ENCODE data around the gene ACOT8. TPM values are rescaled to one million over a fixed set of nuclear protein-coding genes. Genes with fewer than 3 reads are reported as not detected.
"Not testable (repeated sequence)": the region's sequence is repeated elsewhere in the genome, so short reads cannot be mapped to it uniquely, and the experiment has no call there.

Gene ACOT8
- total and polyA plus RNA-seq, 4 experiments from 2014 or later, result 30.6 to 54.3 (median 35.7) TPM

DNA sequence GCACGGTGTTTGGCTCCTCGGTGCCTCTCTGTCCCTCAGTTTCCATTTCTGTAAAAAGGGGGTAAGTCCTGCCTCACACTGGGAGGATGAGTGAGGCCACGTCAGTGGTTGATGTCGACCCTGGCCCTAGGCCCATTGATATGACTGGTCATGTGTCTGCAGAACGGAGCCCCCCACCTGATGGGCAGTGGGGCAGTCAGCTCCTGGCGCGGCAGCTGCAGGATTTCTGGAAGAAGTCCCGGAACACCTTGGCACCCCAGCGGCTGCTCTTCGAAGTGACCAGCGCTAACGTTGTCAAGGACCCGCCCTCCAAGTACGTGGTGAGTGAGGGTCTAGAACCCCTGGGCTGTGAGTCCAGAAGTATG is 22.4 kb downstream of the ACOT8 start:
- no peak for DNase-seq
- peaks cover 7 to 23% (median 13%) of the 10 kb centered on the region in 4 donors for H3K4me1 Mint-ChIP-seq
- Histone ChIP-seq H3K27ac (ENCODE audit: low read depth, low read length) (no peak overlapping the region), H3K36me3 (ENCODE audit: insufficient read depth, low read length) (no peaks in the 10 kb centered on the region), H3K4me1 (ENCODE audit: insufficient read depth, low read length) (peaks cover 21% of the 10 kb centered on the region), H3K27me3 (ENCODE audit: insufficient read depth, low read length) (no peaks in the 10 kb centered on the region), H3K9me3 (ENCODE audit: control insufficient read depth in 1 of 2, low read length in 2 of 2) (no peaks in the 10 kb centered on the region), H3K4me3 (ENCODE audit: low read length in 2 of 2) (no peak overlapping the region)
- intact Hi-C loops (cut with micrococcal nuclease), result no loop called here
- H3K36me3 Mint-ChIP-seq, result no peaks in the 10 kb centered on the region
- peak overlapping the region in 3 of 7 donors; percentile 12 to 79 (median 77) for H3K27ac Mint-ChIP-seq
- no peaks in the 10 kb centered on the region for H3K9me3 Mint-ChIP-seq
- CTCF ChIA-PET (ENCODE audit: partially characterized antibody), result no interaction called here
- peaks cover 0 to 3% of the 10 kb centered on the region in 2 donors for H3K27me3 Mint-ChIP-seq
- POLR2A ChIA-PET (ENCODE audit: partially characterized antibody), result interaction anchor here (0.7 to 2.8 kb wide), 6 partner anchors 10 to 100 kb away, joined by 3 to 17 read pairs (median 4); partner anchors contain the start of genes ACOT8, CTSA, NEURL2 and PCIF1
- peak overlapping the region; percentile 61 to 85 (median 66) for H3K4me3 Mint-ChIP-seq

DNA sequence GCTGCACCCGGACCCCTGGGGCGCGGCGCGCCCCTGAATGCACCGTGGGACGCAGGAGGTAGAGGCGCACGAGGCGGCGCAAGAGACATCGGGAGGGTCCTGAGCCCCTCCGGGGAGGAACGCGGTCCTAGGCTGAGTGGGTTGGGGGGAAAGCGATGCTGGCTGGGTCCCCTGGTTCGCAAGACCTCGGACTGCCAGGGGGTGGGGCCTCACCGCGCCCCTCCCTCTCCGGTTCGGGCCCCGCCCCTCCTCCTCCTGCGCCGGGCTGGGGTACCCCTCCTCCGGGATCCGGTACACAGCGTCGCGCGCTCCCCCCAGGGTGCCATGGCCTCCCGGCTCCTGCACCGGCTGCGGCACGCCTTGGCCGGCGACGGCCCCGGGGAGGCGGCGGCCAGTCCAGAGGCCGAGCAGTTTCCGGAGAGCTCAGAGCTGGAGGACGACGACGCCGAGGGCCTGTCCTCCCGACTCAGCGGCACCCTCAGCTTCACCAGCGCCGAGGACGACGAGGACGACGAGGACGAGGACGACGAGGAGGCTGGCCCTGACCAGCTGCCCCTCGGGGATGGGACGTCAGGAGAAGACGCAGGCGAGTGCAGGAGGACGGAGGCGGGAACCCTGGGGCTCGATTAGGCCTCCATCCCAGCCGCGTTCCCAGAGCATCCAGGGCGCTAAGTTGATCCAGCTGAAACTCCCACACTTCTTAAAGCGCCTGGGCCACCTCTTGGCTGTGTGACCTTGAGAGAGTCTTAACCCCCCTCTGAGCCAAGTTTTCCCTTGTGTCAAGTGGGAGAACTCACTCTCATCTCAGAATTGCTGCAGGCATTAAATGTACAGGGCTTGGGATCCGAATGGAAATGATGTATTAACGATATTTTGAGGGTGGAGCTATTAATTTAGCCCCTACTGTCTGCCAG is 23.1 kb downstream of the ACOT8 start:
- Mint-ChIP-seq H3K27ac (peak overlapping the region in 3 of 7 donors; percentile 12 to 79 (median 77)), H3K27me3 (peaks cover 0 to 3% of the 10 kb centered on the region in 2 donors), H3K9me3 (no peaks in the 10 kb centered on the region), H3K4me1 (peaks cover 7 to 23% (median 13%) of the 10 kb centered on the region in 4 donors), H3K36me3 (no peaks in the 10 kb centered on the region), H3K4me3 (peak overlapping the region; percentile 61 to 85 (median 68))
- H3K4me3 ChIP-seq (ENCODE audit: low read length in 2 of 2), result peak overlapping the region in 1 of 2 donors; percentile 64
- no peaks in the 10 kb centered on the region for H3K27me3 ChIP-seq (ENCODE audit: insufficient read depth, low read length)
- CTCF ChIA-PET (ENCODE audit: partially characterized antibody), result interaction anchor here (1.2 kb wide), 1 partner anchor 136 kb away, joined by 3 read pairs; no protein-coding TSS in a partner anchor
- no peaks in the 10 kb centered on the region for H3K36me3 ChIP-seq (ENCODE audit: insufficient read depth, low read length)
- intact Hi-C loops (cut with micrococcal nuclease), result no loop called here
- no peaks in the 10 kb centered on the region for H3K9me3 ChIP-seq (ENCODE audit: control insufficient read depth in 1 of 2, low read length in 2 of 2)
- peak in 4 of 5 donors; percentile 28 to 43 (median 36) for DNase-seq
- peak overlapping the region; percentile 21 for H3K27ac ChIP-seq (ENCODE audit: low read depth, low read length)
- peaks cover 21% of the 10 kb centered on the region for H3K4me1 ChIP-seq (ENCODE audit: insufficient read depth, low read length)
- POLR2A ChIA-PET (ENCODE audit: partially characterized antibody), result interaction anchor here (0.7 to 2.8 kb wide), 7 partner anchors 10 to 100 kb away, joined by 3 to 17 read pairs (median 4); partner anchors contain the start of genes ACOT8, CTSA, NEURL2 and PCIF1

DNA sequence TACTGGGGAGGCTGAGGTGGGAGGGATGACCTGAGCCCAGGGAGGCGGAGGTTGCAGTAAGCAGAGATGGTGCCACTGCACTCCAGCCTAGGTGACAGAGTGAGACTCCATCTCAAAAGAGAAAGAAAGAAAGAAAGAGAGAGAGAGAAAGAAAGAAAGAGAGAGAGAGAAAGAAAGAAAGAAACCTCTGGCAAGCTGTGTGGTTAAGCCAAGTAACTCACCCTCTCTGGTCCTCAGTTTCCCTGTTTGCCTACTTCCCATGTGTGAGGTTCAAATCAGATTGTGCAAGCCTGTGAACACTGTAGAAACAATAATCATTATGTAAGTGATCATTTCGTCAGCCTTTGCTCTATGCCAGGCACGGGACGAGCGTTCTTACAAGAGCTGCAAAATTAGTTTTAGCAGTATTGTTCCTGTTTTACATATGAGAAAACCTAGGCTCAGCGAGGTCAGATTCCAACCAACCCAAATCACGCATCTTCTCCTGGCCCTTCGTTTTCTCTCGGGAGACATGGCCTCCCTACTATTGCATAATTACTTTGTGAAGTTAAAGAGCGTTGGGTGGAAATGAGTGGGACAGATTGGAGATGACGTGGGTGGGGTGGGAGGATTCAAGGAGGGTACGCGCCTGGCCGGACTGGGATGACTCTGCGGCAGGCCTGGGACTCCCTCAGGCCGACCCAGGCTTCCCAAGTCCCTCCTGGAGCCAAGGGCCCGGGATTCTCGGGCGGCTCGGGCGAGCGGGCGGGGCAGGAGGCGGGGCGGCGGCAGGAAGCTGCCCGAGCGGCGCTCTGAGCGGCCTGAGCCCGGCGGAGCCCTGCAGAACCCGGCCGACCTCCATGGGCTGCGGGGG is 23.9 kb downstream of the ACOT8 start, which contains the start of gene SNX21:
SNX21 (plus strand) TSS at position 770 of the 853 bp plus-strand sequence. CDS start 121 bp downstream, outside the sequence.
- Mint-ChIP-seq H3K36me3 (no peaks in the 10 kb centered on the region), H3K4me3 (peak within 1 kb of the TSS; percentile 77 to 91 (median 84)), H3K27me3 (peaks cover 0 to 3% of the 10 kb centered on the region in 2 donors), H3K9me3 (no peaks in the 10 kb centered on the region), H3K27ac (peak within 1 kb of the TSS; percentile 4 to 79 (median 13)), H3K4me1 (peaks cover 7 to 23% (median 13%) of the 10 kb centered on the region in 4 donors)
- intact Hi-C loops (cut with micrococcal nuclease), result no loop called here
- Histone ChIP-seq H3K36me3 (ENCODE audit: insufficient read depth, low read length) (no peaks in the 10 kb centered on the region), H3K27ac (ENCODE audit: low read depth, low read length) (peak within 1 kb of the TSS; percentile 21), H3K4me3 (ENCODE audit: low read length in 2 of 2) (peak within 1 kb of the TSS; percentile 3 to 64), H3K9me3 (ENCODE audit: control insufficient read depth in 1 of 2, low read length in 2 of 2) (no peaks in the 10 kb centered on the region), H3K4me1 (ENCODE audit: insufficient read depth, low read length) (peaks cover 21% of the 10 kb centered on the region), H3K27me3 (ENCODE audit: insufficient read depth, low read length) (no peaks in the 10 kb centered on the region)
- ChIA-PET POLR2A (ENCODE audit: partially characterized antibody) (interaction anchor here (0.7 to 2.8 kb wide), 7 partner anchors 10 to 531 kb away, joined by 3 to 17 read pairs (median 5); partner anchors contain the start of genes ACOT8, PCIF1 and ZSWIM3), CTCF (ENCODE audit: partially characterized antibody) (interaction anchor here (1.2 to 1.3 kb wide), 2 partner anchors 9 to 137 kb away, joined by 3 to 5 read pairs; no protein-coding TSS in a partner anchor)
- DNase-seq, result peak in 2 of 5 donors; percentile 22 to 28

DNA sequence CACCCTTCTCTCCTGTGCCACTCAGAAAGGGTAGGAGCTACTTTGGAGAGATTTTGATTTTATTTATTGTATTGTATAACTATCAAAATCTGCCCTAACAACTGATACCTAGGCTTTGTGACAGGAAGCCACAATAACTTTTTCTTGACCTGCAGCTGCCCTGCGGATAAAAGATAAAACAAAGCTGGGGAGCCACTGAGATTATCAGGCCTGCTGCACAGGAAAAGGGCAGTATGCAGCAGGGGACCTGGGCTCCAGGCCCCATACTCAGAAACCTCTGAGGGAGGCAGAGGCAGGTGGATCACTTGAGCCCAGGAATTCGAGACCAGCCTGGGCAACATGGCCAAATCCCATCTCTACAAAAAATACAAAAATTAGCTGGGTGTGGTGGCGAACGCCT is 24.6 kb downstream of the ACOT8 start:
- peak overlapping the region in 1 of 7 donors; percentile 40 for H3K27ac Mint-ChIP-seq
- CTCF ChIA-PET (ENCODE audit: partially characterized antibody), result interaction anchor here (1.2 to 1.3 kb wide), 2 partner anchors 9 to 138 kb away, joined by 3 to 5 read pairs; no protein-coding TSS in a partner anchor
- Histone ChIP-seq H3K36me3 (ENCODE audit: insufficient read depth, low read length) (no peaks in the 10 kb centered on the region), H3K9me3 (ENCODE audit: control insufficient read depth in 1 of 2, low read length in 2 of 2) (no peaks in the 10 kb centered on the region), H3K27ac (ENCODE audit: low read depth, low read length) (no peak overlapping the region), H3K4me3 (ENCODE audit: low read length in 2 of 2) (no peak overlapping the region), H3K27me3 (ENCODE audit: insufficient read depth, low read length) (no peaks in the 10 kb centered on the region), H3K4me1 (ENCODE audit: insufficient read depth, low read length) (peaks cover 21% of the 10 kb centered on the region)
- no peaks in the 10 kb centered on the region for H3K9me3 Mint-ChIP-seq
- H3K4me3 Mint-ChIP-seq, result peak overlapping the region; percentile 77 to 91 (median 84)
- intact Hi-C loops (cut with micrococcal nuclease), result no loop called here
- no peak for DNase-seq
- H3K4me1 Mint-ChIP-seq, result peaks cover 7 to 23% (median 13%) of the 10 kb centered on the region in 4 donors
- peaks cover 0 to 3% of the 10 kb centered on the region in 2 donors for H3K27me3 Mint-ChIP-seq
- H3K36me3 Mint-ChIP-seq, result no peaks in the 10 kb centered on the region
- POLR2A ChIA-PET (ENCODE audit: partially characterized antibody), result interaction anchor here (0.7 to 2.8 kb wide), 5 partner anchors 9 to 531 kb away, joined by 3 to 17 read pairs (median 5); partner anchors contain the start of genes ACOT8 and PCIF1

DNA sequence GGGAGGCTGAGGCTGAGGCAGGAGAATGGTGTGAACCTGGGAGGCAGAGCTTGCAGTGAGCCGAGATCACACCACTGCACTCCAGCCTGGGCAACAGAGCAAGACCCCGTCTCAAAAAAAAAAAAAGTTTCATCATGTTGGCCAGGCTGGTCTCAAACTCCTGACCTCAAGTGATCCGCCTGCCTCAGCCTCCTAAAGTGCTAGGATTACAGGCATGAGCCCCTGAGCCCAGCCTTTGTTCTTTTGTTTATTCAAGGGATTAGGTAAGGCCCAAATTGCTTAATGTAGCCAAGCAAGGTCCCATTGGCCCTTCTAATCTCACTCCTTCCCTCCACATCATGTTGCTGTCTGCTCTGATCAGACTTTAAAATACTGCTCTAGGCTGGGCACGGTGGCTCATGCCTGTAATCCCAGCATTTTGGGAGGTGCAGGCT is 27.5 kb downstream of the ACOT8 start:
- intact Hi-C loops (cut with micrococcal nuclease); H3K27me3 ChIP-seq (ENCODE audit: insufficient read depth, low read length); H3K27me3 Mint-ChIP-seq; H3K9me3 Mint-ChIP-seq; DNase-seq; H3K36me3 Mint-ChIP-seq; POLR2A ChIA-PET (ENCODE audit: partially characterized antibody); H3K27ac Mint-ChIP-seq; H3K27ac ChIP-seq (ENCODE audit: low read depth, low read length); H3K4me3 Mint-ChIP-seq; H3K9me3 ChIP-seq (ENCODE audit: control insufficient read depth in 1 of 2, low read length in 2 of 2); H3K36me3 ChIP-seq (ENCODE audit: insufficient read depth, low read length); H3K4me3 ChIP-seq (ENCODE audit: low read length in 2 of 2); CTCF ChIA-PET (ENCODE audit: partially characterized antibody): not testable (repeated sequence)
- peaks cover 13% of the 10 kb centered on the region for H3K4me1 ChIP-seq (ENCODE audit: insufficient read depth, low read length)
- H3K4me1 Mint-ChIP-seq, result peaks cover 9 to 17% (median 10%) of the 10 kb centered on the region in 4 donors

DNA sequence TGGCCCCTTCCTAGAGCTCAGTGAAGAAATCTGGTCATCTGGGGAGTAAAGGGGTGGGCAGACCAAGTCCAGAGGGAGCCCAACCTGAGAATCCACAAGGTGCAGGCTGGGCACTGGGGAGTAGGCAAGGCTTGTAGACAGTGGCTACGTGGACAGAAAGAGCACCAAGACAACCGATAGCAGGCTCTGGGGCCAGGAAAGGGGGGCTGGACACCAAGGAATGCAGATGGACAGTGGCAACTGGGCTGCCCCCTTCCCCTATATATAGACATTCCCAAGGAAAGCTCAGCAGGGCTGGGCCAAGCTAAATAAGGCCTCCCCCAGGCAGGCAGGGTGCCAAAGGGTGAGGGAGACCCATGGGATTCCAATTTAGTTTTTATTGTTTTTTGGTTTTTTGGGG is 28.6 kb downstream of the ACOT8 start:
- Mint-ChIP-seq H3K4me1 (peaks cover 13 to 23% (median 18%) of the 10 kb centered on the region in 4 donors), H3K9me3 (no peaks in the 10 kb centered on the region), H3K27ac (no peak overlapping the region), H3K27me3 (peaks cover 6 to 11% of the 10 kb centered on the region in 2 donors), H3K36me3 (no peaks in the 10 kb centered on the region), H3K4me3 (no peak overlapping the region)
- intact Hi-C loops (cut with micrococcal nuclease), result no loop called here
- CTCF ChIA-PET (ENCODE audit: partially characterized antibody), result interaction anchor here (1.0 kb wide), 1 partner anchor 142 kb away, joined by 3 read pairs; no protein-coding TSS in a partner anchor
- Histone ChIP-seq H3K27me3 (ENCODE audit: insufficient read depth, low read length) (no peaks in the 10 kb centered on the region), H3K4me3 (ENCODE audit: low read length in 2 of 2) (no peak overlapping the region), H3K27ac (ENCODE audit: low read depth, low read length) (no peak overlapping the region), H3K9me3 (ENCODE audit: control insufficient read depth in 1 of 2, low read length in 2 of 2) (no peaks in the 10 kb centered on the region), H3K4me1 (ENCODE audit: insufficient read depth, low read length) (peaks cover 6% of the 10 kb centered on the region), H3K36me3 (ENCODE audit: insufficient read depth, low read length) (no peaks in the 10 kb centered on the region)
- POLR2A ChIA-PET (ENCODE audit: partially characterized antibody), result no interaction called here
- no peak for DNase-seq

All from CD4-positive, alpha-beta memory T cell (primary cell).